K562 (cell line): ENCODE results near the gene SMAD3. TPM values are rescaled to one million over a fixed set of nuclear protein-coding genes. Genes with fewer than 3 reads are reported as not detected.

Experiments
- BRCA1 ChIP-seq, 2 experiments: fragments of 450-650 bp in 1 of 2; sonication (generic) in 1 of 2; formaldehyde crosslinking in 1 of 2; IDR thresholded peaks; 2 replicates each; pipeline versions ENCODE4 v1.5.0 to v1.6.1; 2017 to 2020; ENCODE audit warnings: mild to moderate bottlenecking in 1 of 2, missing genetic modification reagents in 1 of 2
- CBFA2T3 ChIP-seq: fragments of 450-650 bp; IDR thresholded peaks from 2 replicates; pipeline ENCODE4 v1.6.1; 2017
- CBFB ChIP-seq: sonication (generic); formaldehyde crosslinking; IDR thresholded peaks from 2 replicates; pipeline ENCODE4 v1.4.0; 2020; ENCODE audit warnings: mild to moderate bottlenecking, missing genetic modification reagents
- CBX1 ChIP-seq: sonication (generic); IDR thresholded peaks from 2 replicates; pipeline ENCODE4 v1.6.1; 2016; ENCODE audit warnings: antibody characterized with exemption, low read depth, mild to moderate bottlenecking
- HDAC8 ChIP-seq: fragments of 450-650 bp; IDR thresholded peaks from 2 replicates; pipeline ENCODE4 v1.6.1; 2016; ENCODE audit warnings: mild to moderate bottlenecking, missing genetic modification characterization, moderate library complexity, missing compliant biosample characterization
- MTF1 ChIP-seq: fragments of 250-450 bp; sonication (Bioruptor Pico); IDR thresholded peaks from 2 replicates; pipeline ENCODE4 v1.9.0; 2021; ENCODE audit warnings: moderate library complexity, mild to moderate bottlenecking, inconsistent platforms, borderline replicate concordance
- SMARCC2 ChIP-seq: fragments of 450-650 bp; IDR thresholded peaks from 2 replicates; pipeline ENCODE4 v1.6.1; 2017; ENCODE audit warnings: antibody characterized with exemption, moderate library complexity, mild to moderate bottlenecking, low read depth
- SP1 ChIP-seq: sonication (generic); formaldehyde crosslinking; IDR thresholded peaks from 2 replicates; pipeline ENCODE4 v1.8.1; 2022; ENCODE audit warnings: mild to moderate bottlenecking, missing genetic modification reagents
- ZNF24 ChIP-seq: fragments of 450-650 bp; IDR thresholded peaks from 2 replicates; pipeline ENCODE4 v1.6.1; 2016
- ZNF263 ChIP-seq: sonication (generic); formaldehyde crosslinking; IDR thresholded peaks from 2 replicates; pipeline ENCODE4 v1.8.0; 2022; ENCODE audit warnings: mild to moderate bottlenecking, missing genetic modification reagents, borderline replicate concordance
- ZNF583 ChIP-seq: fragments of 250-450 bp; sonication (Bioruptor Pico); IDR thresholded peaks from 2 replicates; pipeline ENCODE4 v1.4.0; 2020
- polyA plus RNA-seq, 8 experiments: library from polyadenylated mRNA; depleted of rRNA in 4 of 8; stranded (reverse) in 5 of 8; unstranded in 3 of 8; fragments of >200 nt; fragmentation: Nextera tagmentation in 2 of 8; fragmentation: Illumina TruSeq in 1 of 8; extraction: Ambion mirVana in 2 of 8; extraction: Trizol in 1 of 8; gene quantifications; 2 replicates each; pipeline versions ENCODE4 v1.2.1 to v1.2.3, GENCODE V29; 2011 to 2014; ENCODE audit warnings: inconsistent platforms in 1 of 8, missing spikeins in 1 of 8
- total RNA-seq, 7 experiments: library from RNA; depleted of rRNA in 6 of 7; stranded (reverse); fragments of >200 nt in 6 of 7; fragmentation: Illumina TruSeq in 2 of 7; extraction: Trizol in 2 of 7; gene quantifications; 2 replicates each; pipeline versions ENCODE4 v1.2.1 to v1.2.3, GENCODE V29; 2011 to 2021; ENCODE audit warnings: low replicate concordance in 1 of 7
- TF ChIP-seq, protein P1 (sequence below), 2 experiments: fragments of 200-800 bp in 1 of 2; sonication (Bioruptor generic) in 1 of 2; sonication (generic) in 1 of 2; formaldehyde crosslinking in 1 of 2; IDR thresholded peaks in 1 of 2; conservative IDR thresholded peaks in 1 of 2; 2 replicates each; pipeline versions ENCODE4 v1.5.0 to v1.6.1; 2016 to 2020; ENCODE audit warnings: missing compliant biosample characterization in 1 of 2, missing genetic modification characterization in 1 of 2, missing genetic modification reagents in 1 of 2
- TF ChIP-seq, protein P2 (sequence below): fragments of 450-650 bp; formaldehyde crosslinking; IDR thresholded peaks from 2 replicates; pipeline ENCODE4 v1.4.0; 2022; ENCODE audit warnings: mild to moderate bottlenecking, moderate library complexity
- TF ChIP-seq, protein P3 (sequence below), 3 experiments: IDR thresholded peaks in 2 of 3; conservative IDR thresholded peaks in 1 of 3; 2 replicates each; pipeline ENCODE4 v1.5.1; 2011 to 2012; ENCODE audit warnings: low read length in 3 of 3, mild to moderate bottlenecking in 3 of 3, control low read depth in 2 of 3, improper control_type of control experiment in 1 of 3, inconsistent platforms in 1 of 3, low read depth in 1 of 3, mixed read lengths in 1 of 3, moderate library complexity in 1 of 3; ENCODE audit not compliant: insufficient read depth in 2 of 3

Gene SMAD3
- total and polyA plus RNA-seq, 9 of the 15 experiments (the other 6 are each of a cell fraction or from before 2014, with no cell fraction given): 4.3 to 39.2 (median 11.1) TPM

DNA sequence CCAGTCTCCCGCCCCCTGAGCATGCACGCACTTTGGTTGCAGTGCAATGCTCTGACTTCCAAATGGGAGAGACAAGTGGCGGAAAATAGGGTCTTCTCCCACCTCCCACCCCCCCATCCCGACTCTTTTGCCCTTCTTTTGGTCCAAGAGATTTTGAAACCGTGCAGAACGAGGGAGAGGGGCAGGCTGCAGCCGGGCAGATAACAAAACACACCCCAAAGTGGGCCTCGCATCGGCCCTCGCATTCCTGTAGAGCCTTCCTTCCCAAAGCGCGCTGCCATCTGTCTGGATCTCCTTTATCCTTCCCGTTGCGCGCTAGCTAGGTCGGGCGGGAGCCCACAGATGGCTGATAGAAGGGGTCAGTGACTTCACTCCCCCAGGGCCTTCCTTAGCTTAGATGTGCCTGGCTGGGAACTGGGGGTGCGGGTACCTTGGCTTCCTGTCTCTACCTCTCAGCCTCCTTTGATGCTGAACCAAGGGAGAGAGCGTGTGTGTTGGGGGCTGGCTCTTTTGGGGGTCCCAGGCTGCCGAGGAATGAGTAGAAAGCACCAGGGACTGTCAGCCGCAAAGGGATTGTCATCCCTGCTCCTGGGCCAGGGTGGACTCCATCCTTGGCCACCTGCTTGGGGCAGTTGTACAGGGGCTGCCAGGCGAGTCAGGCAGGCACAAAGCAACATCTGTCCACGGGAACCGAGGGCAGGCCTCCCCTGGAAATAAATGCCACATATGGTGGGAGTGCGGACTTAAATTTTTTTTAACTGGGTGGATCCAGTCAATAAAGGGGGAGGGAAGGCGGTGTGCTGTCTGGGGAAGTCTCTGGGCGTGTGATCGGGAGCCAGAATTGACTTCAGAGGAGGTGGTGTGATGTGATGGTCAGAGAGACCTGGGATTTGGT lies 1.8 kb downstream of the SMAD3 start (continued):
- TF ChIP-seq, protein P1, sequence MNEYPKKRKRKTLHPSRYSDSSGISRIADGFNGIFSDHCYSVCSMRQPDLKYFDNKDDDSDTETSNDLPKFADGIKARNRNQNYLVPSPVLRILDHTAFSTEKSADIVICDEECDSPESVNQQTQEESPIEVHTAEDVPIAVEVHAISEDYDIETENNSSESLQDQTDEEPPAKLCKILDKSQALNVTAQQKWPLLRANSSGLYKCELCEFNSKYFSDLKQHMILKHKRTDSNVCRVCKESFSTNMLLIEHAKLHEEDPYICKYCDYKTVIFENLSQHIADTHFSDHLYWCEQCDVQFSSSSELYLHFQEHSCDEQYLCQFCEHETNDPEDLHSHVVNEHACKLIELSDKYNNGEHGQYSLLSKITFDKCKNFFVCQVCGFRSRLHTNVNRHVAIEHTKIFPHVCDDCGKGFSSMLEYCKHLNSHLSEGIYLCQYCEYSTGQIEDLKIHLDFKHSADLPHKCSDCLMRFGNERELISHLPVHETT (CRISPR knock-in tag; conservative IDR thresholded peaks at IDR 0.05 in 1 of 2, IDR thresholded peaks at IDR 0.05 in 1 of 2): peak in 1 of 2 experiments; percentile 46; a peak in 1 of 4 replicates
- TF ChIP-seq MTF1 (CRISPR knock-in tag): no peak
- peak; percentile 39; the same call in 1 of the 2 replicates for TF ChIP-seq CBFA2T3
- TF ChIP-seq BRCA1 (IDR thresholded peaks at IDR 0.05): no peak
- no peak for TF ChIP-seq BRCA1 (CRISPR knock-in tag; IDR thresholded peaks at IDR 0.05)
- no peak for TF ChIP-seq ZNF263 (CRISPR knock-in tag)
- no peak for TF ChIP-seq ZNF583 (CRISPR knock-in tag)
- no peak for TF ChIP-seq CBX1
- TF ChIP-seq, protein P2, sequence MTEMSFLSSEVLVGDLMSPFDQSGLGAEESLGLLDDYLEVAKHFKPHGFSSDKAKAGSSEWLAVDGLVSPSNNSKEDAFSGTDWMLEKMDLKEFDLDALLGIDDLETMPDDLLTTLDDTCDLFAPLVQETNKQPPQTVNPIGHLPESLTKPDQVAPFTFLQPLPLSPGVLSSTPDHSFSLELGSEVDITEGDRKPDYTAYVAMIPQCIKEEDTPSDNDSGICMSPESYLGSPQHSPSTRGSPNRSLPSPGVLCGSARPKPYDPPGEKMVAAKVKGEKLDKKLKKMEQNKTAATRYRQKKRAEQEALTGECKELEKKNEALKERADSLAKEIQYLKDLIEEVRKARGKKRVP (CRISPR knock-in tag): no peak
- TF ChIP-seq, protein P3, sequence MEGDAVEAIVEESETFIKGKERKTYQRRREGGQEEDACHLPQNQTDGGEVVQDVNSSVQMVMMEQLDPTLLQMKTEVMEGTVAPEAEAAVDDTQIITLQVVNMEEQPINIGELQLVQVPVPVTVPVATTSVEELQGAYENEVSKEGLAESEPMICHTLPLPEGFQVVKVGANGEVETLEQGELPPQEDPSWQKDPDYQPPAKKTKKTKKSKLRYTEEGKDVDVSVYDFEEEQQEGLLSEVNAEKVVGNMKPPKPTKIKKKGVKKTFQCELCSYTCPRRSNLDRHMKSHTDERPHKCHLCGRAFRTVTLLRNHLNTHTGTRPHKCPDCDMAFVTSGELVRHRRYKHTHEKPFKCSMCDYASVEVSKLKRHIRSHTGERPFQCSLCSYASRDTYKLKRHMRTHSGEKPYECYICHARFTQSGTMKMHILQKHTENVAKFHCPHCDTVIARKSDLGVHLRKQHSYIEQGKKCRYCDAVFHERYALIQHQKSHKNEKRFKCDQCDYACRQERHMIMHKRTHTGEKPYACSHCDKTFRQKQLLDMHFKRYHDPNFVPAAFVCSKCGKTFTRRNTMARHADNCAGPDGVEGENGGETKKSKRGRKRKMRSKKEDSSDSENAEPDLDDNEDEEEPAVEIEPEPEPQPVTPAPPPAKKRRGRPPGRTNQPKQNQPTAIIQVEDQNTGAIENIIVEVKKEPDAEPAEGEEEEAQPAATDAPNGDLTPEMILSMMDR (IDR thresholded peaks at IDR 0.05 in 2 of 3, conservative IDR thresholded peaks at IDR 0.05 in 1 of 3; ENCODE audit: insufficient read depth in 2 of 3, low read depth in 1 of 3, low read length in 3 of 3): no peak
- TF ChIP-seq SP1 (CRISPR knock-in tag): peak; percentile 44; the same call in 1 of the 2 replicates
- no peak for TF ChIP-seq HDAC8 (tag)
- TF ChIP-seq SMARCC2: no peak
- no peak for TF ChIP-seq ZNF24
- peak; percentile 65; the same call in 1 of the 2 replicates for TF ChIP-seq CBFB (CRISPR knock-in tag)
